Glutamatergic neuron (in vitro differentiated cells): ENCODE results near the gene AQP11. TPM values are rescaled to one million over a fixed set of nuclear protein-coding genes. Genes with fewer than 3 reads are reported as not detected.

Experiments used
- DNase-seq: peaks from one replicate; pipeline ENCODE4 v3.0.0; 2022
- H3K27ac Mint-ChIP-seq: one replicate; pipeline ENCODE4 v1.8.0; 2020; ENCODE audit warnings: mild to moderate bottlenecking, mixed read lengths, inconsistent platforms; ENCODE audit not compliant: unreplicated experiment
- H3K27me3 Mint-ChIP-seq: one replicate; pipeline ENCODE4 v1.8.0; 2020; ENCODE audit warnings: mild to moderate bottlenecking, moderate library complexity, mixed read lengths, inconsistent platforms; ENCODE audit not compliant: unreplicated experiment
- H3K36me3 Mint-ChIP-seq: one replicate; pipeline ENCODE4 v1.8.0; 2020; ENCODE audit warnings: mild to moderate bottlenecking, mixed read lengths, inconsistent platforms; ENCODE audit not compliant: unreplicated experiment
- H3K4me1 Mint-ChIP-seq: one replicate; pipeline ENCODE4 v1.8.0; 2020; ENCODE audit warnings: mild to moderate bottlenecking, low read depth, mixed read lengths, inconsistent platforms; ENCODE audit not compliant: unreplicated experiment
- H3K4me3 Mint-ChIP-seq: one replicate; pipeline ENCODE4 v1.8.0; 2020; ENCODE audit warnings: mild to moderate bottlenecking, mixed read lengths, inconsistent platforms; ENCODE audit not compliant: unreplicated experiment
- H3K9me3 Mint-ChIP-seq: one replicate; pipeline ENCODE4 v1.8.0; 2020; ENCODE audit warnings: mild to moderate bottlenecking, moderate library complexity, mixed read lengths, inconsistent platforms; ENCODE audit not compliant: unreplicated experiment
- CTCF ChIP-seq: fragments of 200-600 bp; sonication (generic); IDR thresholded peaks from one replicate; pipeline ENCODE4 v1.5.0; 2021; ENCODE audit not compliant: partially characterized antibody, unreplicated experiment
- total RNA-seq: library from RNA; stranded (reverse); fragmentation: NEBNext Ultra II Directional; extraction: Animal tissue kit (Norgen Biotek cat#: 25700); gene quantifications from one replicate; pipeline ENCODE4 v1.2.1, GENCODE V29; 2021; ENCODE audit not compliant: unreplicated experiment

AQP11 gene
- total RNA-seq, 1 donor from 2014 or later: 2.0 TPM

- no peak overlapping the region for H3K27ac Mint-ChIP-seq
- H3K4me3 Mint-ChIP-seq: no peak overlapping the region
- H3K27me3 Mint-ChIP-seq: no peaks in the 10 kb centered on the region
- DNase-seq: no peak
- H3K4me1 Mint-ChIP-seq: no peaks in the 10 kb centered on the region
- no peak for TF ChIP-seq CTCF
- no peaks in the 10 kb centered on the region for H3K9me3 Mint-ChIP-seq
- H3K36me3 Mint-ChIP-seq: no peaks in the 10 kb centered on the region
These were observed 68.7 kb downstream of the AQP11 start for GRCh38 chr11:77658213-77659013.

Other genes with a start within 250 kb of the AQP11 start
- gene PAK1, start 115.9 kb upstream of the AQP11 start, total RNA-seq: 126 TPM
- 75.5 TPM for gene CLNS1A, start 47.8 kb downstream of the AQP11 start, total RNA-seq
- gene RSF1, start 230.8 kb downstream of the AQP11 start, total RNA-seq: 97.6 TPM
- 11.4 TPM for gene AAMDC, start 231.2 kb downstream of the AQP11 start, total RNA-seq